Measurements from ENCODE around the gene SLFNL1.

The SLFNL1 gene

GRCh38 chr1:41020109-41020576 lies 1.4 kb downstream of the SLFNL1 start:
- DNase-seq: no peak

GRCh38 chr1:41019353-41019745 lies 2.2 kb downstream of the SLFNL1 start:
- DNase-seq: no peak

GRCh38 chr1:41018018-41018410 lies 3.5 kb downstream of the SLFNL1 start:
- DNase-seq: no peak

- no peak for DNase-seq
These were observed 4.1 kb downstream of the SLFNL1 start for GRCh38 chr1:41017141-41018017.

DNA sequence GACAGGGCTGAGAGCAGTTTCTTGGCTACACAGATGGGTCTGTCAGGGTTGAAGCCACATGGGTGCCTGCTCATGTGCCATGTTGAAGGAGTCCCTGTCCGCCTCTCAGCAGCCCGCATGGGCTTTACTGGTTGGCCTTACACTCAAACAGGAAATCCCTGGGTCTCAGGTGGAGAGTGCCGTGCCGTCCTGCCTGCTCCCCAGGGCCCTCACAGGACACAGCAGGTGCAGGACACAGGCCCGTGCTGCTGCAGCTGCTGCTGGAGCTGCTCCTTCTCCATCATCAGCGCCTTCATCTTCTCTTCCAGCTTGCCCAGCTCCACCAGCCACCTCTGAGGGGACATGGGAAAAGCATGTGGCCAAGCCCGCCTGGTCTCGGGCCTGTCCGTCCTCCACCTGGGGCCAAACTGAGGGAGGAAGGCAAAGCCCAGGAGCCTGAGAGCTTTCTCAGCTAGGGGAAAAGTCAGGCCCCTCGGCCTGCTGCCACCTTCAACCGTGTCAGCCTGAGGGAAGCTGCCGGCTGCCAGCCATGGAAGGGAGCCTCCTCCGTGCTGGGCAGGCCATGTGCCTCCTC lies 5.5 kb downstream of the SLFNL1 start:
- DNase-seq: no peak

- DNase-seq: no peak
These were observed 6.1 kb downstream of the SLFNL1 start for GRCh38 chr1:41015281-41015896.

GRCh38 chr1:41014871-41015270 lies 6.7 kb downstream of the SLFNL1 start:
- DNase-seq: no peak

GRCh38 chr1:41013796-41014195 lies 7.7 kb downstream of the SLFNL1 start:
- no peak for DNase-seq

GRCh38 chr1:41013024-41013423 lies 8.5 kb downstream of the SLFNL1 start:
- no peak for DNase-seq

DNA sequence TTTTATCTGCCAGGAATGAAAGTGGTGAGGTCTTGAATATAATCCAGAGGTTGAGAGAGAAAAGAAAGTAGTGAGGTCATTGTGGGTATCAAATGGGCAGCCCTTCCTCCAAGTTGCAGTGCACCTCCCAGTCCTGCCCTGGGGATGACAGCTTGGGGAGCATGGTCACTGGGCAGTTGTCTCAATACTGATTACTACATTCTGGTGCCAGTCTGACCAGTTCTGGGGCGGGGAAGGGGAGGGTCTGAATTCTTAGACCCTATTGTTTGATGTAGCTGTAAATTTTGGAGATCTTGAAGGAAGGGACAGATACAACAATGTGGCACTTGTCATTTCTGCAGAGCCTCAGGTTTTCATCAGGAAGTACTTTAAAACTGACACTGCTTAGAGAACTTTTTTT lies 11.2 kb downstream of the SLFNL1 start:
- DNase-seq: no peak

- DNase-seq: no peak
These were observed 12.1 kb downstream of the SLFNL1 start for GRCh38 chr1:41009466-41009865.

- peak in 1 of 56 donors; percentile 20 for DNase-seq
These were observed 14.3 kb downstream of the SLFNL1 start for GRCh38 chr1:41006942-41007865.

- DNase-seq: no peak
These were observed 15.6 kb downstream of the SLFNL1 start for GRCh38 chr1:41005876-41006275.

DNA sequence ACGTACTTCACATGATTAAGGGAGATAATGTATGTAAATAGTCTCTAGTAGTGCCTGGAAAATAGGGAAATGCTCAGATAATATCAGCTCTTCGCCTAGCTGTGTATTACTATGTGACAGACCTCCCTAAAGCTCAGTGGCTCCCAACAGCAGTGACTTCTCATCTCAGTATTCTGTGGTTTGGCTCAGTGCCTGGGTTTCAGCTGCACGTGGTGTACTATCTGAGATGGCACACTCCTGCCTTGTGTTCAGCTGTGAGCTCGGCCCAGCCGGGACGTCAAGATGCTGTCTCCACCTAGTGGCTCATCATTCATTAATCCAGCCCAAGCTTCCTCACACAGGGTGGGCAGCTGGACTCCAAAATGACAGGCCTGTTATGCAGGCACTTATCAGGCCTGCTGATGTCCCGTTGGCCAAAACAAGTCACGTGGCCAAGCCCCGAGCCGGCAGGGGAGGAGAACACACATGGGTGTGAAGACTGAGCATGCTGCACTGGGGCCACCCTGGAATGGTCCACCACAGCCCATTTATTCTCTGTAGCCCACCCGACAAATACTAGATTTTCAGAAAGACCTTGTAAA lies 17.8 kb downstream of the SLFNL1 start:
- peak in 54 of 56 donors; percentile 22 to 95 (median 72) for DNase-seq

- DNase-seq: no peak
These were observed 18.3 kb downstream of the SLFNL1 start for GRCh38 chr1:41003127-41003639.

DNA sequence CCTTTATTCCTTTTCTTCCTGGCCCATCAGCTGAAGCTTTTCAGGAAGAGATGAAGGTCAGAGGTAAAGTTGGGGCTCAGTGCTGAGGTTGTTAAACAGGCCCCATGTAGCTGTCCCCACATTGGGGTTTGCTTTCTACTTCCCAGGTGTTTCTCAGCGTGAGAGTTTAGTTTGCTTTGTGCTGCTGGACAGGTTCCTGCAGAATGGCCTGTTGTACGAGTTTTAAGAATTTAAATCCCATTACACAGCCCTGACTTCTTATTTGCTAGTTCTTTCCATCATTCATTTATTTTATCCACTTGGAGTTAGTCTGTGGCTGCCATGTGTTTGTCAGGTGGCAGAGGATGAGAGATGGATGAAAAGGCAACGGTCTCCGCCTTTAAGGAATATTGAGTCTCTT lies 22.9 kb downstream of the SLFNL1 start:
- no peak for DNase-seq

DNA sequence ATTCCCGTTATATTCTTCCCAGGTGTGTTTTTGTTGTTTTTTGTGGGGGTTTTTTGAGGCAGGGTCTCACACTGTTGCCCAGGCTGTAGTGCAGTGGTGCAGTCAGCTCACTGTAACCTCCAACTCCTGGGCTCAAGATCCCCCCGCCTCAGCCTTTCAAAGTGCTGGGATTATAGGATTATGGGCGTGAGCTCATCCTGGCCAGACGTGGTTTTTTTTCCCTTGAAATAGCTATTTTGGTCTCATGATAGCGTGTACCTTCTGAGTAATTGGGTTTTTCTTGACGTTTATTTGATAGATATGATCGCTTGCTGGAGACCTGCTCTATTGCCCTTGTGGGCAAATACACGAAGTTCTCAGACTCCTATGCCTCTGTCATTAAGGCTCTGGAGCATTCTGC lies 24.4 kb downstream of the SLFNL1 start:
- DNase-seq: no peak

DNA sequence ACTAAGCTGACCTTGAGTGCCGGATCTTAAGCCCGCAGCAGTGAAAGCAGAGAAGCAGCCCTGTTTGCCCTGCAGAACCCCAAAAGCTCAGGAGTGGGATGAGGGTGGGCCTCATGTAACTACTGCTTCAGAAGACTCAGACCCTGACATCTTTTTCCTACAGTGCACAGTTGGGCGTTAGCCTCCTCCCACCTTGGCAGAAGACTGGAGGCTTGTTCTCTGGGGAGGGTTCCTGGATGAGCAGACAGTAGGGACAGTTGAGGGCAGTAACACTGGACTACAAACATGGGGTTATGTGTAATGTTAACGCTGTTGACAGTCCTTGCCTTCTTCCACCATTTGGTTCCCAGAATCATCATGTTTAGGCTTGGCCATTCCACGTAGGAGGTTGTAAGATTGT lies 32.5 kb downstream of the SLFNL1 start:
- no peak for DNase-seq

DNA sequence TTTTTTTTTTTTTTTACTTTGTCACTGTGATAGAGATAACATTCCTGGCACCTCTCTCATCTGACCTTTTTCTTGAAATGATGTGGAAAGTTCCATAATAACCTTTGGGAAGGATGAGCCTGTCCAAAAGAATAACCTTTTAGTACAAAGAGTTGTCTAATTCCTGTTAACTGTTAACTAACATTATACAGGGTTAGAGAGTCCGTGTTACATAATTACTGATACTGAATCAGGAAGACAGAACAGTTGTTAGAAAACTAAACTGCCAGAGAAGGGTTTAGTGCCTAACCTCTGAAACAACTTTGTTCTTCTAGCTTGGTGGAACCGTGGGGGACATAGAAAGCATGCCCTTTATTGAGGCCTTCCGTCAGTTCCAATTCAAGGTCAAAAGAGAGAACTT lies 33.2 kb downstream of the SLFNL1 start:
- DNase-seq: no peak

DNA sequence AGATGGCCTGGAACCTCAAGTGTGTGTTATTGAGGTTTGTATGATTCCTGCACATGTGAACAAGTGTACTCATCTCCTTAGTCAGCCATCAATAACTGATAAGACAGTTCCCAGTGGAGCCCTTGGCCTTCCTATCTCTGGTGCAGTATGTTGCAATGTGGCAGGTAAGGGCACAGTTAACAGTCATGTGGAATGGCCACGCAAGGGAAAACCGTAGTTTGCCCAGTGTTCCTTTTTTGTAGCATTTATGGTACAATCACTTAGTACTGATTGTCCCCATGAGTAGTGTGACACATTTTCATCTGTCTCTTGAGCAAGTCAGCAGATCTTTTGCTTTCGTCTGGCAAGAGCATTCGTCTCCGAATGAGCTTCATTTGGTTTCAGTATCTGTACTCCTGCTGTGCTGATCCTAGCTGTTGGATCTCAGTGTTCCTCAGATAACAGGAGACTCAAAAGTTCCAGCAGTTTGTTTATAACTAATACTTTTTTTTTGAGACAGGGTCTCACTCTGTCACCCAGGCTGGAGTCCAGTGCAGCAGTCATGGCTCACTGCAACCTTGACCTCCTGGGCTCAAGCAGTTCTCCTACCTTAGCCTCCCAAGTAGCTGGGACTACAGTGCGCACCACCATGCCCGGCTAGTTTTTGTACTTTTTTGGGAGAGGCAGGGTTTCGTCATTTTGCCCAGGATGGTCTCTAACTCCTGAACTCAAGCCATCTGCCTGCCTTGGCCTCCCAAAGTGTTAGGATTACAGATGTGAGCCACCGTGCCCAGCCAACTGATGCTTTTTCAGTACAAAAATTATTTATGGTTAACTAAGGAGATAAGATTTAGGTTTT lies 33.9 kb downstream of the SLFNL1 start:
- DNase-seq: no peak

Data from amygdala (tissue), 56 donors.